KG1 (cell line): ENCODE measurements around the gene CD82.

ENCODE experiments used
- DNase-seq: peaks from one replicate; lab custom pipeline; 2025; lab: John Stamatoyannopoulos, UW

CD82 gene

GRCh38 chr11:44565211-44565952 lies at the start of gene CD82:
Gene CD82 (plus strand): TSS chr11:44565663. CDS start chr11:44594663, 29,000 bp downstream.
- peak; percentile 93 for DNase-seq

GRCh38 chr11:44516688-44517507 lies 48.6 kb upstream of the CD82 start:
- DNase-seq: no peak

GRCh38 chr11:44517541-44517940 lies 47.9 kb upstream of the CD82 start:
- no peak for DNase-seq

- DNase-seq: no peak
Observed at GRCh38 chr11:44518968-44519550, 46.4 kb upstream of the CD82 start.

GRCh38 chr11:44519989-44520737 lies 45.3 kb upstream of the CD82 start:
- DNase-seq: no peak

GRCh38 chr11:44521148-44521547 lies 44.3 kb upstream of the CD82 start:
- no peak for DNase-seq

- DNase-seq: no peak
Observed at GRCh38 chr11:44522294-44522693, 43.2 kb upstream of the CD82 start.

GRCh38 chr11:44524346-44524745 lies 41.1 kb upstream of the CD82 start:
- DNase-seq: no peak

GRCh38 chr11:44524751-44525201 lies 40.7 kb upstream of the CD82 start:
- no peak for DNase-seq

- DNase-seq: no peak
Observed at GRCh38 chr11:44525473-44526252, 39.8 kb upstream of the CD82 start.

- no peak for DNase-seq
Observed at GRCh38 chr11:44526438-44526837, 39.0 kb upstream of the CD82 start.

- no peak for DNase-seq
Observed at GRCh38 chr11:44527476-44527875, 38.0 kb upstream of the CD82 start.

GRCh38 chr11:44528103-44528502 lies 37.4 kb upstream of the CD82 start:
- no peak for DNase-seq

GRCh38 chr11:44528581-44528980 lies 36.9 kb upstream of the CD82 start:
- no peak for DNase-seq

- no peak for DNase-seq
Observed at GRCh38 chr11:44529895-44530412, 35.5 kb upstream of the CD82 start.

- DNase-seq: peak; percentile 16
Observed at GRCh38 chr11:44530413-44531115, 34.9 kb upstream of the CD82 start.

- DNase-seq: no peak
Observed at GRCh38 chr11:44531116-44531504, 34.4 kb upstream of the CD82 start.

- no peak for DNase-seq
Observed at GRCh38 chr11:44531636-44532035, 33.8 kb upstream of the CD82 start.

- DNase-seq: no peak
Observed at GRCh38 chr11:44532809-44533208, 32.7 kb upstream of the CD82 start.

- DNase-seq: no peak
Observed at GRCh38 chr11:44533921-44534711, 31.3 kb upstream of the CD82 start.
